SK-N-MC (cell line): Measurements from ENCODE around the gene AKT1S1.
"Not testable (repeated sequence)": the region's sequence is repeated elsewhere in the genome, so short reads cannot be mapped to it uniquely, and the experiment has no call there.

Experiments used
- DNase-seq: peaks from one replicate; pipeline ENCODE4 v3.0.0-alpha.2; 2011; ENCODE audit warnings: low read depth, low spot score
- H3K27ac ChIP-seq: fragments of 200-600 bp; sonication (generic); 2 replicates; pipeline ENCODE4 v1.5.1; 2016; ENCODE audit warnings: mixed run types
- H3K36me3 ChIP-seq: fragments of 200-600 bp; sonication (generic); 2 replicates; pipeline ENCODE4 v1.6.1; 2017; ENCODE audit warnings: antibody characterized with exemption, low read length, mixed read lengths; ENCODE audit not compliant: insufficient read depth
- H3K4me3 ChIP-seq: fragments of 200-600 bp; sonication (generic); 2 replicates; pipeline ENCODE4 v1.5.1; 2016
- H3K9ac ChIP-seq: fragments of 200-600 bp; sonication (generic); 2 replicates; pipeline ENCODE4 v1.8.0; 2017; ENCODE audit warnings: mixed run types, mixed read lengths; ENCODE audit not compliant: insufficient read length
- H3K9me3 ChIP-seq: fragments of 200-600 bp; sonication (generic); 2 replicates; pipeline ENCODE4 v1.6.1; 2017; ENCODE audit warnings: low read depth, mild to moderate bottlenecking, antibody characterized with exemption, low read length, moderate library complexity, mixed read lengths
- EZH2 ChIP-seq: fragments of 200-600 bp; sonication (generic); IDR thresholded peaks from one replicate; pipeline ENCODE4 v1.6.1; 2017; ENCODE audit warnings: antibody characterized with exemption
- FOXP2 ChIP-seq: optimal IDR thresholded peaks from 2 replicates; pipeline ENCODE3; 2011; ENCODE audit warnings: mild to moderate bottlenecking, moderate library complexity; ENCODE audit not compliant: insufficient read depth; ENCODE audit errors: extremely low read length, control extremely low read depth
- POLR2AphosphoS5 ChIP-seq: IDR thresholded peaks from 2 replicates; pipeline ENCODE4 v1.6.1; 2012; ENCODE audit warnings: mild to moderate bottlenecking, low read depth, low read length, borderline replicate concordance

AKT1S1 gene

DNA sequence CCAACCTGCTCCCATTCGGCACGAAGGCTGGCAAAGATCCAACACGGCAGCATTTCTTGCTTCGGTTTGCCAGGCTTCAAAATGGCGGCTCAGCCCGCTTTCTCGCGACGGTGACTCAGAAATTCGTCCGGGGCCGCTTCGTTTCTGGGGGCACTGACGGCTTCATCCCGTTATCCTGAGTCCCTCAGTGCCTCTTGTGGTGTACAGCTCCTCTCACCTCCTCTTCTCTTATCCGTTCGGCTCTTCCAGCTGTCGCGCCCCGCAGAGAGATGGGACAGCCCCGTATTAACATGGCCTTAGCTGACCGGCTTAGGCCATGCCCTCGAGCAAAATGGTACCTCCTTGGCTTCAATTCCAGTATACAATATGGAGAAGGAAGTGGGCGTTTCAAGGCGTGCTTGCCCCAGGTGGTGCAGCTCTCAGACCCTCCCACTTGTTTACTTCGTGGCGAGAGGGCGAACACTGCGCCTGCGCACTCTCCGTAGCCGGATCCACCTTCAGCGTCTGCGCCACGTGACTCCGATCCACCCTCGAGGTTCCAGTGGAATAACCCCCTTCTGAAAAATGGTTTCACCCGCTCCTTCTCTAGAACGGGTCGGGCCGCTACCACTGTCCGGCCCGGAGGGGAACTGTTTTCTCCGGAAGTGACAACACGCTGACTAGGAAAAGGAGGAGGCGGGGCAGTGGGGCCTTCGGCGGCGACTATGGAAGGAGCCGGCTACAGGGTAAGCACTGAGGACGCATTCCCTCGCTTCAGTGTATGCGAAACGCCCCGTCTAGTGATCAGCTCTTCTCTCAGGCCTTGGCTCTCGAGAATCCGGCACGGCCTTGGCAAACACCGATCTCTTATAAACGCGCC is at the start of gene AKT1S1, which contains the start of gene TBC1D17:
Gene AKT1S1 (minus strand): TSS at position 336 of the 859 bp plus-strand sequence. CDS start 4,060 bp downstream, outside the sequence.
Gene TBC1D17 (plus strand): TSS at position 683 of the 859 bp plus-strand sequence. CDS start 22 bp downstream, at position 705.
- peak; percentile 67; the same call in 1 of the 2 replicates for TF ChIP-seq POLR2AphosphoS5
- TF ChIP-seq FOXP2, result peak; percentile 100
- TF ChIP-seq EZH2, result no peak
- Histone ChIP-seq H3K4me3 (peak within 1 kb of the TSS; percentile 100), H3K36me3 (peaks cover 28% of the 10 kb centered on the region), H3K9ac (peak within 1 kb of the TSS; percentile 100), H3K9me3 (no peaks in the 10 kb centered on the region), H3K27ac (peak within 1 kb of the TSS; percentile 99)
- peak; percentile 100 for DNase-seq

GRCh38 chr19:49926515-49926914 is 49.4 kb upstream of the AKT1S1 start:
- no peak for TF ChIP-seq EZH2
- no peak for TF ChIP-seq FOXP2
- no peak for TF ChIP-seq POLR2AphosphoS5
- Histone ChIP-seq H3K27ac (no peak overlapping the region), H3K9me3 (no peaks in the 10 kb centered on the region), H3K36me3 (peaks cover 89% of the 10 kb centered on the region), H3K4me3 (no peak overlapping the region), H3K9ac (no peak overlapping the region)
- no peak for DNase-seq

DNA sequence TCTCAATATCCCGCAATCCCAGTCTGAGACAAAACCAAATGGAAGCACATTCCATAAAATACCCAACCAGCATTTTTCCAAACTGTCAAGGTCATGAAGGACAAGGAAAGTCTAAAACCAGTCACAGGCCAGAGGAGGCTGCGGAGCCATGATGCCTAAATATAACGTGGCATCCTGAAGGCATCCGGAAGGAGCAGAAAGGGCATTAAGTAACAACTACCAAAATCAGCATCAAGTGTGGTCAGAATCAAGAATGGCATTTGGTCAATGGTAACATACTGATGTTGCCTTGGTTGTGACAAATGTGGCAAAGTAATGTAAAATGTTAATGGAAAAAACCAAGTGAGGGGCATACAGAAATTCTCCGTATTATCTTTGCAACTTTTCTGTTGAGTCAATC is 48.3 kb upstream of the AKT1S1 start:
- no peak for DNase-seq
- Histone ChIP-seq H3K36me3 (peaks cover 89% of the 10 kb centered on the region), H3K9me3 (no peaks in the 10 kb centered on the region), H3K4me3 (no peak overlapping the region), H3K27ac (peak overlapping the region; percentile 95; the same call in 1 of the 2 replicates), H3K9ac (no peak overlapping the region)
- TF ChIP-seq POLR2AphosphoS5, result no peak
- no peak for TF ChIP-seq EZH2
- TF ChIP-seq FOXP2, result no peak

DNA sequence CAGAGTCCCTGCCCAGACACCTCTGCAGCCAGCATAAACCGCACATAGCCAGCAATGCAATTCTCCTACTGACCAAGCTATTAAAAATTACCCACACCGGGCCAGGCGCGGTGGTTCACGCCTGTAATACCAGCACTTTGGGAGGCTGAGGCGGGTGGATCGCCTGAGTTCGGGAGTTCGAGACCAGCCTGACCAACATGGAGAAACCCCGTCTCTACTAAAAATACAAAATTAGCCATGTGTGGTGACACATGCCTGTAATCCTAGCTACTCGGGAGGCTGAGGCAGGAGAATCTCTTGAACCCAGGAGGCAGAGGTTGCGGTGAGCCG is 47.7 kb upstream of the AKT1S1 start:
- peaks cover 86% of the 10 kb centered on the region for H3K36me3 ChIP-seq

GRCh38 chr19:49924004-49924880 is 47.1 kb upstream of the AKT1S1 start:
- peak overlapping the region; percentile 95 for H3K27ac ChIP-seq
- no peak for DNase-seq
- peak overlapping the region; percentile 68 for H3K9ac ChIP-seq
- H3K36me3 ChIP-seq, result peaks cover 81% of the 10 kb centered on the region
- no peaks in the 10 kb centered on the region for H3K9me3 ChIP-seq
- TF ChIP-seq POLR2AphosphoS5 (no peak; the same call in 1 of the 2 replicates), EZH2 (no peak), FOXP2 (no peak)
- peak overlapping the region; percentile 44 for H3K4me3 ChIP-seq

More for the DNA sequence above, 47.7 kb upstream of the AKT1S1 start:
- Histone ChIP-seq H3K9ac (peak overlapping the region; percentile 68), H3K27ac (peak overlapping the region; percentile 95), H3K4me3 (peak overlapping the region; percentile 44)
- DNase-seq, H3K9me3 ChIP-seq: not testable (repeated sequence)

GRCh38 chr19:49923055-49924003 is 46.2 kb upstream of the AKT1S1 start:
- TF ChIP-seq FOXP2 (no peak), POLR2AphosphoS5 (no peak), EZH2 (no peak)
- Histone ChIP-seq H3K4me3 (no peak overlapping the region; the same call in 1 of the 2 replicates), H3K36me3 (peaks cover 84% of the 10 kb centered on the region), H3K9ac (peak overlapping the region; percentile 68), H3K9me3 (no peaks in the 10 kb centered on the region), H3K27ac (peak overlapping the region; percentile 95)
- DNase-seq, result no peak

GRCh38 chr19:49921871-49922795 is 45.0 kb upstream of the AKT1S1 start:
- TF ChIP-seq EZH2 (no peak), FOXP2 (no peak), POLR2AphosphoS5 (no peak)
- Histone ChIP-seq H3K9me3 (no peaks in the 10 kb centered on the region), H3K36me3 (peaks cover 87% of the 10 kb centered on the region), H3K4me3 (no peak overlapping the region), H3K9ac (no peak overlapping the region), H3K27ac (peak overlapping the region; percentile 95)
- no peak for DNase-seq
